HEK293T (cell line): ENCODE results near the gene WRAP73.

Experiments
- ARNT ChIP-seq: fragments of 450-650 bp; IDR thresholded peaks from 2 replicates; pipeline ENCODE4 v1.6.1; 2017; ENCODE audit warnings: mild to moderate bottlenecking
- BHLHE40 ChIP-seq: fragments of 450-650 bp; IDR thresholded peaks from 2 replicates; pipeline ENCODE4 v1.6.1; 2016; ENCODE audit warnings: mild to moderate bottlenecking, moderate library complexity, borderline replicate concordance
- ELF4 ChIP-seq: fragments of 450-650 bp; IDR thresholded peaks from 2 replicates; pipeline ENCODE4 v1.6.1; 2017; ENCODE audit warnings: antibody characterized with exemption
- FOXA1 ChIP-seq: fragments of 450-650 bp; IDR thresholded peaks from 2 replicates; pipeline ENCODE4 v1.6.1; 2016; ENCODE audit warnings: mild to moderate bottlenecking
- FOXK2 ChIP-seq: fragments of 450-650 bp; IDR thresholded peaks from 2 replicates; pipeline ENCODE4 v1.6.1; 2016; ENCODE audit warnings: mild to moderate bottlenecking
- HDGF ChIP-seq: fragments of 450-650 bp; IDR thresholded peaks from 2 replicates; pipeline ENCODE4 v1.6.1; 2017; ENCODE audit warnings: antibody characterized with exemption, borderline replicate concordance
- L3MBTL2 ChIP-seq: fragments of 450-650 bp; conservative IDR thresholded peaks from 2 replicates; pipeline ENCODE4 v1.6.1; 2016; ENCODE audit warnings: mild to moderate bottlenecking
- PKNOX1 ChIP-seq: fragments of 450-650 bp; IDR thresholded peaks from 2 replicates; pipeline ENCODE4 v1.6.1; 2016
- SP1 ChIP-seq: fragments of 450-650 bp; IDR thresholded peaks from 2 replicates; pipeline ENCODE4 v1.6.1; 2017
- SUZ12 ChIP-seq: fragments of 450-650 bp; IDR thresholded peaks from 2 replicates; pipeline ENCODE4 v1.6.1; 2016; ENCODE audit warnings: mild to moderate bottlenecking
- TARDBP ChIP-seq: fragments of 450-650 bp; IDR thresholded peaks from 2 replicates; pipeline ENCODE4 v1.6.1; 2016

GRCh38 chr1:3638027-3638426 is 11.9 kb downstream of the WRAP73 start:
- TF ChIP-seq BHLHE40 (no peak), TARDBP (no peak), ARNT (no peak), L3MBTL2 (no peak), FOXA1 (no peak), SP1 (no peak), ELF4 (no peak), PKNOX1 (no peak), FOXK2 (no peak), SUZ12 (no peak), HDGF (no peak)
